Kidney (tissue), 14 donors: ENCODE results near the gene NRP1. TPM values are rescaled to one million over a fixed set of nuclear protein-coding genes. Genes with fewer than 3 reads are reported as not detected.

Source experiments
- DNase-seq, 5 donors: peaks; one replicate each; pipeline ENCODE4 v3.0.0-alpha.2; 2013 to 2020
- FAIRE-seq: peaks from 2 replicates; lab custom pipeline; 2012; peaks lifted over from hg19 to GRCh38; lab: Jason Lieb, UNC
- H3K27ac ChIP-seq, 2 donors: one replicate each; pipeline ENCODE4 v1.7.0; 2013; ENCODE audit warnings: low read depth in 2 of 2, low read length in 2 of 2, inconsistent platforms in 1 of 2
- H3K27me3 ChIP-seq: one replicate; pipeline ENCODE4 v1.7.1; 2013; ENCODE audit warnings: low read length, inconsistent platforms; ENCODE audit not compliant: control insufficient read depth, insufficient read depth
- H3K36me3 ChIP-seq, 3 donors: one replicate each; pipeline versions ENCODE4 v1.7.0 to v1.7.1; 2013; ENCODE audit warnings: low read length in 3 of 3, control low read depth in 1 of 3, inconsistent platforms in 1 of 3; ENCODE audit not compliant: insufficient read depth in 3 of 3, control insufficient read depth in 2 of 3
- H3K4me1 ChIP-seq, 3 donors: one replicate each; pipeline versions ENCODE4 v1.7.0 to v1.7.1; 2013; ENCODE audit warnings: low read length in 3 of 3, inconsistent platforms in 1 of 3, low read depth in 1 of 3; ENCODE audit not compliant: control insufficient read depth in 2 of 3, insufficient read depth in 2 of 3
- H3K4me3 ChIP-seq, 3 donors: one replicate each; pipeline versions ENCODE4 v1.7.0 to v1.8.1; 2013; ENCODE audit warnings: low read length in 3 of 3, control low read depth in 1 of 3, inconsistent platforms in 1 of 3
- H3K9ac ChIP-seq, 3 donors: one replicate each; pipeline versions ENCODE4 v1.7.0 to v1.7.1; 2013; ENCODE audit warnings: low read length in 3 of 3, control low read depth in 1 of 3, inconsistent platforms in 1 of 3
- H3K9me3 ChIP-seq, 3 donors: one replicate each; pipeline versions ENCODE4 v1.7.0 to v1.7.1; 2013; ENCODE audit warnings: low read length in 3 of 3, control low read depth in 1 of 3, inconsistent platforms in 1 of 3; ENCODE audit not compliant: control insufficient read depth in 2 of 3, insufficient read depth in 1 of 3
- intact Hi-C: fragments of 100-400 bp; cut with DNase I; formaldehyde crosslinking; loops from one replicate; pipeline ENCODE4 v1.11.1; 2022
- polyA plus RNA-seq: library from polyadenylated mRNA; stranded (reverse); fragments of 350-450 nt; fragmentation: Illumina TruSeq; extraction: RNeasy Lipid Tissue Mini Kit (QIAGEN cat#74804); gene quantifications from one replicate; pipeline ENCODE4 v1.2.3, GENCODE V29; 2014; ENCODE audit warnings: low read depth, low replicate concordance; ENCODE audit not compliant: insufficient read depth
- total RNA-seq: library from RNA; stranded (reverse); fragmentation: NEBNext Ultra II Directional; extraction: Animal tissue kit (Norgen Biotek cat#: 25700); gene quantifications from one replicate; pipeline ENCODE4 v1.2.1, GENCODE V29; 2021
- TF ChIP-seq, protein P1 (sequence below): IDR thresholded peaks from 3 replicates; pipeline ENCODE4 v1.5.1; 2012; ENCODE audit warnings: mild to moderate bottlenecking, moderate library complexity, borderline replicate concordance; ENCODE audit not compliant: insufficient read depth; ENCODE audit errors: extremely low read depth
- donor health status: control.
- donor health status: control.
- donor health status: control.
- donor health status: control.
- donor health status: control.
- donor health status: DM: yes; HTN: yes; CAD: no.
- donor health status: Normal renal cell carcinoma (clear cell type).

The NRP1 gene
- total and polyA plus RNA-seq, 2 donors from 2014 or later: 40.5 to 243 TPM

DNA sequence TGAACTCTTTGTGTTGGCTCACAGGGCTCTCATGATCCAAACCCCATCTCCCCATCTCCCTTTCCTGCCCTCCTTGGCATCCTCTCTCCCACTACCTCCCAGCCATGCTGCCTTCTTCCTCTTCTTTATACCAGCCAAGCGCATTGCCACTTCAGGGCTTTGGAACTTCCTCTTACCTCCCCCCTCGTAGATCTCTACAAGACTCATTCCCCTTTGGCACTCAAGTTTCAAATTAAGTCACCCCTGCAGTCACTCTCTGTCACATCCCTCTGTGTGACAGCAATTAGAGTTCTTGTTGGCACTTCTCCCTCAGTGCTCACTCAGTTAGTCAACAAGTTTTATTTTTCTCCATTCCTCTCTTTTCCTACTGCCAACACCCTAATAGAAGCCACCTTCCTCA is 20.8 kb upstream of the NRP1 start:
- FAIRE-seq: no peak

DNA sequence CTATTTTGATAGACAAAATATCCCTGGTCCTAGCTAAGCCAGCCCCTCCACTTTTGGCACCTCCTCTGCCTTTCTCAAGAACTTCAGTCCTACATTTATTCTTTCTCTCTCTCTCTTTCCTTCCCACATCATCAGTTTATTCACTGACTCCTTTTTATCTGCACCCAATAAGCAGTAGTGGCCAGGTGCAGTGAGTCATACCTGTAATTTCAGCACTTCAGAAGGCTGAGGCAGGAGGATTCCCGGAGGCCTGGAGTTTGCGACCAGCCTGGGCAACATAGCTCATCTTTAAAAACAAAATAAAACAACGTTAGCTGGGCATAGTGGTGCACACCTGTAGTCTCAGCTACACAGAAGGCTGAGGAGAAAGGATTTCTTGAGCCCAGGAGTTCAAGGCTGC is 19.4 kb upstream of the NRP1 start:
- Histone ChIP-seq H3K27me3 (no peaks in the 10 kb centered on the region), H3K4me1 (no peaks in the 10 kb centered on the region), H3K36me3 (no peaks in the 10 kb centered on the region), H3K27ac (no peak overlapping the region), H3K4me3 (no peak overlapping the region), H3K9me3 (no peaks in the 10 kb centered on the region), H3K9ac (no peak overlapping the region)
- DNase-seq (no peak), FAIRE-seq (no peak)
- intact Hi-C loops: no loop called here
- TF ChIP-seq, protein P1, sequence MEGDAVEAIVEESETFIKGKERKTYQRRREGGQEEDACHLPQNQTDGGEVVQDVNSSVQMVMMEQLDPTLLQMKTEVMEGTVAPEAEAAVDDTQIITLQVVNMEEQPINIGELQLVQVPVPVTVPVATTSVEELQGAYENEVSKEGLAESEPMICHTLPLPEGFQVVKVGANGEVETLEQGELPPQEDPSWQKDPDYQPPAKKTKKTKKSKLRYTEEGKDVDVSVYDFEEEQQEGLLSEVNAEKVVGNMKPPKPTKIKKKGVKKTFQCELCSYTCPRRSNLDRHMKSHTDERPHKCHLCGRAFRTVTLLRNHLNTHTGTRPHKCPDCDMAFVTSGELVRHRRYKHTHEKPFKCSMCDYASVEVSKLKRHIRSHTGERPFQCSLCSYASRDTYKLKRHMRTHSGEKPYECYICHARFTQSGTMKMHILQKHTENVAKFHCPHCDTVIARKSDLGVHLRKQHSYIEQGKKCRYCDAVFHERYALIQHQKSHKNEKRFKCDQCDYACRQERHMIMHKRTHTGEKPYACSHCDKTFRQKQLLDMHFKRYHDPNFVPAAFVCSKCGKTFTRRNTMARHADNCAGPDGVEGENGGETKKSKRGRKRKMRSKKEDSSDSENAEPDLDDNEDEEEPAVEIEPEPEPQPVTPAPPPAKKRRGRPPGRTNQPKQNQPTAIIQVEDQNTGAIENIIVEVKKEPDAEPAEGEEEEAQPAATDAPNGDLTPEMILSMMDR: no peak

More for the DNA sequence above, 20.8 kb upstream of the NRP1 start:
- TF ChIP-seq, protein P1: no peak
- no peaks in the 10 kb centered on the region for H3K36me3 ChIP-seq
- H3K27me3 ChIP-seq: no peaks in the 10 kb centered on the region
- H3K4me1 ChIP-seq: no peaks in the 10 kb centered on the region
- no peaks in the 10 kb centered on the region for H3K9me3 ChIP-seq
- peak in 1 of 5 donors; percentile 22 for DNase-seq
- H3K9ac ChIP-seq: no peak overlapping the region
- no peak overlapping the region for H3K4me3 ChIP-seq
- intact Hi-C loops: no loop called here
- H3K27ac ChIP-seq: no peak overlapping the region

DNA sequence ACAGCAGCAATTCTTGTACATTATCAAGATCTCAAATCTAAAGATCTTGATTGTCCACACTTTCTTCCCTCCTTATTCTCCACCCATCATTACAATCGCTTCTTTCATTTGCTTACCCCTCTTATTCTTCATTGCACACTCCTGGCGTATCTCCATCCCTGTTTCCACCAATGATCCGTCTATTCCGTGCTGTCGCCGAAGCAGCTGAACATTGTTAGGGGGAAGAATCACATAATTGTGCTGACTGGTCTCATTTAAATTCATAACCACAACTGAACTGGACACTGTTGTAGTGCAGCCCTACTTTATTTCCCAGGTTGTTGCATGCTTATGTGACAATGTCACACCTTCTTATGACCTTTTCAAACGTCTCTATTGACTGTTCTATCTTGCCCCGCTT is 18.9 kb upstream of the NRP1 start:
- H3K27me3 ChIP-seq: no peaks in the 10 kb centered on the region
- TF ChIP-seq, protein P1: no peak
- no peaks in the 10 kb centered on the region for H3K9me3 ChIP-seq
- H3K4me3 ChIP-seq: no peak overlapping the region
- FAIRE-seq (no peak), DNase-seq (no peak)
- intact Hi-C loops: no loop called here
- no peaks in the 10 kb centered on the region for H3K36me3 ChIP-seq
- H3K27ac ChIP-seq: no peak overlapping the region
- H3K4me1 ChIP-seq: no peaks in the 10 kb centered on the region
- H3K9ac ChIP-seq: no peak overlapping the region

DNA sequence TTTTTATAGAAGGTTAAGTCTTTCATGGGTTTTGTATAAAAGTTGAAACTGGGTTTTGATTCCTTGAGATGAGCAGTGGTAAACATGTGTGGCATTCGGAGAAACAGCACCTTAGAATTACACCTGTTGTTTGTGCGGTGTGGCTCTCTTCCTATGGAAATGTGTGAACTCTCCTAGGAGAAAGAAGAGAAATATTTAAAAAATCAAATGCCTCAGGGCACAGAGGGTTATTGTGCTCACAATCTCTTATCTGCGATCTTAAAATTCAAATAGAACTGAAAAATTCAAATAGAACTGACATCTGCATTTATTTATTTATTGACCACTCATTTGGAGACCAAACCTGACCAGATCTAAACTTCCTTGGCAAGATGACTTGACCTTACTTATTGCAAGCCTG is 18.1 kb upstream of the NRP1 start:
- FAIRE-seq (no peak), DNase-seq (no peak)
- intact Hi-C loops: no loop called here
- Histone ChIP-seq H3K36me3 (no peaks in the 10 kb centered on the region), H3K9me3 (no peaks in the 10 kb centered on the region), H3K4me1 (no peaks in the 10 kb centered on the region), H3K27ac (no peak overlapping the region), H3K9ac (no peak overlapping the region), H3K27me3 (no peaks in the 10 kb centered on the region), H3K4me3 (no peak overlapping the region)
- TF ChIP-seq, protein P1: no peak
